Gastroesophageal sphincter (tissue), 4 donors: ENCODE measurements around the gene CFL1. TPM values are rescaled to one million over a fixed set of nuclear protein-coding genes. Genes with fewer than 3 reads are reported as not detected.
A peak's percentile ranks its signal among the peaks of the same experiment; 100 is the strongest.

Experiments used
- ATAC-seq: fragments of 150-250 bp; one replicate; pipeline ENCODE4 v1.9.1; 2016; ENCODE audit warnings: mild to moderate bottlenecking, moderate library complexity
- H3K27ac ChIP-seq, 4 donors: fragments of 200-600 bp; sonication (generic) in 3 of 4; 1 replicate in 3 of 4; 2 replicates in 1 of 4; pipeline ENCODE4 v1.5.1; 2016 to 2019
- H3K27me3 ChIP-seq: fragments of 200-600 bp; sonication (generic); one replicate; pipeline ENCODE4 v1.5.1; 2019
- H3K36me3 ChIP-seq, 2 donors: fragments of 200-600 bp; sonication (generic); one replicate each; pipeline ENCODE4 v1.5.1; 2019; ENCODE audit warnings: control low read depth in 1 of 2
- H3K4me1 ChIP-seq, 3 donors: fragments of 200-600 bp; sonication (generic); 1 replicate in 2 of 3; 2 replicates in 1 of 3; pipeline ENCODE4 v1.5.1; 2016 to 2019; ENCODE audit warnings: control low read depth in 2 of 3
- H3K4me3 ChIP-seq, 2 donors: fragments of 200-600 bp; sonication (generic); one replicate each; pipeline ENCODE4 v1.5.1; 2019; ENCODE audit warnings: mild to moderate bottlenecking in 1 of 2, moderate library complexity in 1 of 2
- H3K9me3 ChIP-seq, 3 donors: fragments of 200-600 bp; sonication (generic); one replicate each; pipeline ENCODE4 v1.5.1; 2017 to 2019; ENCODE audit warnings: control low read depth in 2 of 3
- CTCF ChIP-seq, 4 experiments: fragments of 200-600 bp in 2 of 4; fragments of 450-650 bp in 2 of 4; sonication (generic) in 1 of 4; IDR thresholded peaks; one replicate each; pipeline ENCODE4 v1.5.1; 2017 to 2019; ENCODE audit warnings: antibody characterized with exemption in 4 of 4, mild to moderate bottlenecking in 2 of 4, moderate library complexity in 2 of 4
- EP300 ChIP-seq: sonication (generic); formaldehyde crosslinking; IDR thresholded peaks from one replicate; pipeline ENCODE4 v1.6.1; 2017; ENCODE audit warnings: antibody characterized with exemption, mild to moderate bottlenecking
- POLR2A ChIP-seq, 2 donors: fragments of 450-650 bp; IDR thresholded peaks; one replicate each; pipeline ENCODE4 v1.6.1; 2017; ENCODE audit warnings: antibody characterized with exemption in 2 of 2, mild to moderate bottlenecking in 2 of 2, moderate library complexity in 1 of 2
- POLR2AphosphoS5 ChIP-seq: sonication (generic); formaldehyde crosslinking; IDR thresholded peaks from one replicate; pipeline ENCODE4 v1.6.1; 2017; ENCODE audit warnings: antibody characterized with exemption
- WGBS, 2 donors: methylation state at CpG; one replicate each; pipeline ENCODE4 v1.1.5; 2018; ENCODE audit warnings: low coverage in 1 of 2; 5-methylcytosine and 5-hydroxymethylcytosine counted together
- total RNA-seq, 4 donors: library from RNA; depleted of rRNA; stranded (reverse); fragments of >200 nt; gene quantifications; one replicate each; pipeline ENCODE4 v1.1.0, GENCODE V29; 2016

Gene CFL1
- total RNA-seq, 4 donors from 2014 or later = 559 to 895 (median 639) TPM

GRCh38 chr11:65822776-65823528 lies 35.0 kb downstream of the CFL1 start:
- Histone ChIP-seq H3K27ac (no peak overlapping the region), H3K36me3 (no peaks in the 10 kb centered on the region), H3K4me3 (no peak overlapping the region), H3K4me1 (peaks cover 0 to 4% (median 0%) of the 10 kb centered on the region in 3 donors), H3K9me3 (no peaks in the 10 kb centered on the region), H3K27me3 (no peaks in the 10 kb centered on the region)
- ATAC-seq = no peak
- no peak for TF ChIP-seq POLR2AphosphoS5
- TF ChIP-seq CTCF (IDR thresholded peaks at IDR 0.05) = no peak
- TF ChIP-seq POLR2A (IDR thresholded peaks at IDR 0.05) = no peak
- TF ChIP-seq EP300 = no peak
- 80 to 84% methylated on average over 10 to 11 of the region's 15 CpGs for WGBS, 2 donors

- 53 to 58% methylated on average over 4 to 8 of the region's 8 CpGs for WGBS, 2 donors
Observed at GRCh38 chr11:65821107-65821506, 36.9 kb downstream of the CFL1 start.

GRCh38 chr11:65817835-65818680 lies 39.9 kb downstream of the CFL1 start:
- ATAC-seq = peak; percentile 97
- Histone ChIP-seq H3K27me3 (no peaks in the 10 kb centered on the region), H3K36me3 (peaks cover 0 to 10% of the 10 kb centered on the region in 2 donors), H3K9me3 (no peaks in the 10 kb centered on the region), H3K4me1 (peaks cover 0 to 32% (median 0%) of the 10 kb centered on the region in 3 donors), H3K27ac (peak overlapping the region; percentile 16 to 86 (median 82)), H3K4me3 (peak overlapping the region; percentile 68 to 78)
- WGBS, 2 donors = 18 to 53% methylated on average over 5 to 23 of the region's 74 CpGs
- TF ChIP-seq EP300 (no peak), CTCF (IDR thresholded peaks at IDR 0.05) (peak; percentile 98 to 100 (median 99)), POLR2AphosphoS5 (peak; percentile 41)

More at GRCh38 chr11:65821107-65821506, 36.9 kb downstream of the CFL1 start:
- TF ChIP-seq POLR2A (IDR thresholded peaks at IDR 0.05) = no peak
- TF ChIP-seq EP300 = no peak
- TF ChIP-seq CTCF (IDR thresholded peaks at IDR 0.05) = no peak
- TF ChIP-seq POLR2AphosphoS5 = no peak
- no peak for ATAC-seq
- Histone ChIP-seq H3K4me3 (no peak overlapping the region), H3K27ac (no peak overlapping the region), H3K4me1 (peaks cover 0 to 20% (median 0%) of the 10 kb centered on the region in 3 donors), H3K9me3 (no peaks in the 10 kb centered on the region), H3K36me3 (no peaks in the 10 kb centered on the region), H3K27me3 (no peaks in the 10 kb centered on the region)

DNA sequence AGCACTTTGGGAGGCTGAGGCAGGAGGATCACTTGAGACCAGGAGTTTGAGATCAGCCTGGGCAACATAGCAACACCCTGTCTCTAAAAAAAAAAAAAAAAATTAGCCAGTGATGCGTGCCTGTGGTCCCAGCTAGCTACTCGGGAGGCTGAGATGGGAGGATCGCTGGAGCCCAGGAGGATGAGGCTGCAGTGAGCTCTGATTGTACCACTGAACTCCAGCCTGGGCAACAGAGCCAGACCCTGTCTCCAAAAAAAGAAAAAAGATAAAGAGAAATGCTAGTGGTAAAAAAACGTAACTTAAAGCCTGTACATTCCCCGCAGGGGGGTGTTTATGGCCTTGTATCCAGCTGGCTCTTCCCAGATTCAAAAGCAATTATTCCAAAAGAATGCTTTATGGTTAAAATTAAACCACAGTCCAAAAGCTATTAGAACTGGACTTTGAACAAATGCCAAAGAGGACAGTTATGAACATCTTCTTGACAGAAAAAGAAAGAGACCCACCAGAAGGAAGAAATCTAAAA lies 40.6 kb downstream of the CFL1 start:
- H3K9me3 ChIP-seq = no peaks in the 10 kb centered on the region
- H3K4me1 ChIP-seq = peaks cover 0 to 32% (median 0%) of the 10 kb centered on the region in 3 donors
- H3K27ac ChIP-seq = peak overlapping the region; percentile 16 to 86 (median 82)
- H3K36me3 ChIP-seq = peaks cover 0 to 10% of the 10 kb centered on the region in 2 donors
- WGBS, 2 donors = 33 to 37% methylated on average over 2 to 3 of the region's 5 CpGs
- TF ChIP-seq POLR2A (IDR thresholded peaks at IDR 0.05) (no peak), POLR2AphosphoS5 (no peak), EP300 (no peak), CTCF (IDR thresholded peaks at IDR 0.05) (no peak)
- H3K27me3 ChIP-seq = no peaks in the 10 kb centered on the region
- ATAC-seq = no peak
- H3K4me3 ChIP-seq = peak overlapping the region; percentile 68 to 78
